Tibial nerve (tissue), 4 donors: ENCODE data around the gene RAP2B. TPM values are rescaled to one million over a fixed set of nuclear protein-coding genes. Genes with fewer than 3 reads are reported as not detected.
"Not testable (repeated sequence)": the region's sequence is repeated elsewhere in the genome, so short reads cannot be mapped to it uniquely, and the experiment has no call there.

ENCODE experiments used
- DNase-seq, 2 donors: peaks; one replicate each; pipeline ENCODE4 v3.0.0-alpha.2; 2019; ENCODE audit warnings: low spot score in 2 of 2
- H3K27ac ChIP-seq, 4 donors: fragments of 200-600 bp; sonication (generic) in 3 of 4; one replicate each; pipeline ENCODE4 v1.5.1; 2017 to 2019; ENCODE audit warnings: mild to moderate bottlenecking in 1 of 4
- H3K27me3 ChIP-seq, 2 donors: fragments of 200-600 bp; sonication (generic) in 1 of 2; one replicate each; pipeline versions ENCODE4 v1.5.1 to v1.6.0; 2017 to 2019
- H3K36me3 ChIP-seq, 3 donors: fragments of 200-600 bp; sonication (generic); one replicate each; pipeline ENCODE4 v1.5.1; 2018 to 2019
- H3K4me1 ChIP-seq, 4 donors: fragments of 200-600 bp; sonication (generic) in 3 of 4; one replicate each; pipeline ENCODE4 v1.5.1; 2017 to 2019
- H3K4me3 ChIP-seq, 4 donors: fragments of 200-600 bp; sonication (generic) in 3 of 4; one replicate each; pipeline ENCODE4 v1.5.1; 2017 to 2019; ENCODE audit warnings: mild to moderate bottlenecking in 1 of 4, moderate library complexity in 1 of 4
- H3K9me3 ChIP-seq, 4 donors: fragments of 200-600 bp; sonication (generic) in 3 of 4; one replicate each; pipeline ENCODE4 v1.5.1; 2017 to 2019
- EP300 ChIP-seq, 2 donors: sonication (generic); formaldehyde crosslinking; IDR thresholded peaks; one replicate each; pipeline ENCODE4 v1.6.1; 2017; ENCODE audit warnings: antibody characterized with exemption in 2 of 2, mild to moderate bottlenecking in 1 of 2
- POLR2A ChIP-seq, 2 donors: fragments of 450-650 bp; IDR thresholded peaks; one replicate each; pipeline ENCODE4 v1.6.1; 2017; ENCODE audit warnings: antibody characterized with exemption in 2 of 2, mild to moderate bottlenecking in 2 of 2, moderate library complexity in 2 of 2
- WGBS, 2 donors: methylation state at CpG; one replicate each; pipeline ENCODE4 v1.1.5; 2018; 5-methylcytosine and 5-hydroxymethylcytosine counted together
- total RNA-seq, 4 donors: library from RNA; depleted of rRNA; stranded (reverse); fragments of >200 nt; gene quantifications; one replicate each; pipeline ENCODE4 v1.1.0, GENCODE V29; 2016
- TF ChIP-seq, protein P1 (sequence below), 5 experiments: fragments of 200-600 bp in 3 of 5; fragments of 450-650 bp in 2 of 5; sonication (generic) in 3 of 5; IDR thresholded peaks; one replicate each; pipeline ENCODE4 v1.5.1; 2016 to 2019; ENCODE audit warnings: antibody characterized with exemption in 5 of 5, mild to moderate bottlenecking in 3 of 5, moderate library complexity in 2 of 5

RAP2B gene
- total RNA-seq, 4 donors from 2014 or later, result 15.1 to 17.3 (median 15.8) TPM

DNA sequence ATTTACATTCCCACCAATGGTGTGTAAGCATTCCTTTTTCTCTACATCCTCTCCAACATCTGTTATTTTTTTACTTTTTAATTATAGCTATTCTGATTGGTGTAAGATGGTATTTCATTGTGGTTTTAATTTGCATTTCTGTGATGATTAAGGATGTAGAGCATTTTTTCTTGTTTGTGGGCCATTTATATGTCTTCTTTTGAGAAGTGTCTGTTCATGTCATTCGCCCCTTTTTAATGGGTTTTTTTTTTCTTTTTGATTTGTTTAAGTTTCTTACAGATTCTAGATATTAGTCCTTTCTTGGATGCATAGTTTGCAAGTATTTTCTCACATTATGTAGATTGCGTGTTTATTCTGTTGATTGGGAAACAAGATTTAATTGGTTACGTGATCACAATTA, 14.2 kb downstream of the RAP2B start:
- H3K27ac ChIP-seq, result no peak overlapping the region
- peaks cover 0 to 31% (median 0%) of the 10 kb centered on the region in 3 donors for H3K36me3 ChIP-seq
- no peaks in the 10 kb centered on the region for H3K9me3 ChIP-seq
- TF ChIP-seq, protein P1, sequence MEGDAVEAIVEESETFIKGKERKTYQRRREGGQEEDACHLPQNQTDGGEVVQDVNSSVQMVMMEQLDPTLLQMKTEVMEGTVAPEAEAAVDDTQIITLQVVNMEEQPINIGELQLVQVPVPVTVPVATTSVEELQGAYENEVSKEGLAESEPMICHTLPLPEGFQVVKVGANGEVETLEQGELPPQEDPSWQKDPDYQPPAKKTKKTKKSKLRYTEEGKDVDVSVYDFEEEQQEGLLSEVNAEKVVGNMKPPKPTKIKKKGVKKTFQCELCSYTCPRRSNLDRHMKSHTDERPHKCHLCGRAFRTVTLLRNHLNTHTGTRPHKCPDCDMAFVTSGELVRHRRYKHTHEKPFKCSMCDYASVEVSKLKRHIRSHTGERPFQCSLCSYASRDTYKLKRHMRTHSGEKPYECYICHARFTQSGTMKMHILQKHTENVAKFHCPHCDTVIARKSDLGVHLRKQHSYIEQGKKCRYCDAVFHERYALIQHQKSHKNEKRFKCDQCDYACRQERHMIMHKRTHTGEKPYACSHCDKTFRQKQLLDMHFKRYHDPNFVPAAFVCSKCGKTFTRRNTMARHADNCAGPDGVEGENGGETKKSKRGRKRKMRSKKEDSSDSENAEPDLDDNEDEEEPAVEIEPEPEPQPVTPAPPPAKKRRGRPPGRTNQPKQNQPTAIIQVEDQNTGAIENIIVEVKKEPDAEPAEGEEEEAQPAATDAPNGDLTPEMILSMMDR (IDR thresholded peaks at IDR 0.05), result no peak
- H3K4me1 ChIP-seq, result no peaks in the 10 kb centered on the region
- H3K27me3 ChIP-seq, result no peaks in the 10 kb centered on the region
- no peak for DNase-seq
- H3K4me3 ChIP-seq, result no peak overlapping the region
- whole genome bisulfite sequencing, 2 donors, result 97 to 98% methylated on average over 3 of the region's 3 CpGs

DNA sequence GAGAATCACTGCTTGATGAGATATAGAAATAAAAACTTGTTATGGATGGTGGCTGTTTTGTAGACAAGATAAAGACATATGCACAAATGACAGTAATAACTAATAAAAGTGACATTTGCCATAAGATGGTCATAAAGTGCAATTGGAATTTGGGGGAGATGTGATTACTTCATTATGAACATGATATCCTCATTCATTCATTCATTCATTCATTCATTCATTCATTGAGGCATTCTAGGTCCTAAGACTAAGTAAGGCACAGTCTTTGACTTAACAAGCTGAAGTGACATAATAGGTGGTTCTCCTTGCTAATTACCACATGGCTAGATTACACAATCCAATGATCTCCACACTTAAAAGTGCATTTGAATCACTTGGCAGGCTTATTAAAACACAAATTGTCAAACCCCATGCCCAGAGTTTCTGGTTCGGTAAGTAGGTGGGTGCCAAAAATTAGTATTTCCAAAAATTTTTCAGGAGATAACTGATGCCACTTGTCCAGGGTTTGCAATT, 18.9 kb downstream of the RAP2B start:
- Histone ChIP-seq H3K27me3 (no peaks in the 10 kb centered on the region), H3K27ac (no peak overlapping the region), H3K36me3 (peaks cover 0 to 24% (median 0%) of the 10 kb centered on the region in 3 donors), H3K4me3 (no peak overlapping the region), H3K9me3 (no peaks in the 10 kb centered on the region), H3K4me1 (no peaks in the 10 kb centered on the region)
- 86 to 94% methylated on average over 1 of the region's 1 CpG for WGBS, 2 donors
- no peak for DNase-seq
- no peak for TF ChIP-seq POLR2A (IDR thresholded peaks at IDR 0.05)
- TF ChIP-seq, protein P1 (IDR thresholded peaks at IDR 0.05), result no peak
- TF ChIP-seq EP300 (IDR thresholded peaks at IDR 0.05), result no peak

DNA sequence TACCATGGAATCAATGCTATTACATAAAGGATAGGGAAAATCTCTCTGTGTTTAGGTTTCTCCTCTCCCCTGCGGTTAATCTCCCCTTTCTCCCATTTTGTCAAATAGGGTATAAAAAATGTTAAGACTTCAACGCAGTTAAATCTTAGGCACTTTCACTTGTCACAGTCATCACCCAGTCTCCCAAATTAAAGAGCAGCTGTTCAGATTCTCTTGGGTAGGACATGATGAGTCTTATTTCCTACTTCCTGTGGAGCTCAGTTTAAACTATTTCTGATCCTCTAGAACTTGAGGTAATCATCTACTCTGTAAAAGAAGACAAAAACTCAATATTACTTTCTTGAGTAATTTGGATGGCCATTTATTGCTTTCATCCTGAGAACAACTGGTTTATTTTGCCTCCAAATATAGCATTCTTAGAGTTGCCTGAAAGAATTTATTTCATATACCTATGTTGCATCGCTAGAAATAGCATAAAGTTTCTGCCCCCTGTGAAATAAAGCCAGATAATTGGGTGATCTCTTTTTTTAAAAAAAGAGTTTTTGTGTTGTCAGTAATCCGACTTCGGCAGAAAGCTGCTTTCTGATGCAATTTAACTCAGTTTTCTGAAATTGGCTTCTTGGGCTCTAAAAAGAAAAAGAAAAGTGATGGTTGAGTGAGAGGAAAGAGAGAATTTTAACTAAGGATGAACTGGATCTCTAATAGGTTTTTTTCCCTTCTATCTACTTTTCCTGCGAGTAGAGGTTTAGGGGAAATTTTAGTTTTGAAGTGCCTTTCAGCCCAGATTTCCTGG, 20.7 kb downstream of the RAP2B start:
- TF ChIP-seq, protein P1 (IDR thresholded peaks at IDR 0.05), result no peak
- no peak for TF ChIP-seq EP300 (IDR thresholded peaks at IDR 0.05)
- TF ChIP-seq POLR2A (IDR thresholded peaks at IDR 0.05), result no peak
- Histone ChIP-seq H3K9me3 (no peaks in the 10 kb centered on the region), H3K4me3 (no peak overlapping the region)

DNA sequence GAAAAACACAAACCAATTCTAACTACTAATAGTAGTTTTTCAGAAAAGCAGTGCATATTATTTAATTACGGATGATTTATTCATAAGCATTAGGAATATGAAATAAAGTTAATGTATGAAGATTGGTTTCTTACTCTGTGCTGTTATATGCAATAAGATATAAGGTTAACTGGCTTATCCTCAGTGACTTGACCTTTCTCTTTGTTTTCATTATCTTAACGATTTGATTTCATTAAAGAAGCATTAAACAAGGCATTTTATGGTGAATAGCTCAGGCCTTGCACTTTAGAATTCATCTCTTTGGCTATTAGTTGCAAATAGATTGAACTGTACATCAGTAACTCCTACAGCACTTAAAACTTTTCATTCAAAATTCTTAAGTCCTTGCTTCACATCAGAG, 28.9 kb downstream of the RAP2B start:
- Histone ChIP-seq H3K4me1 (no peaks in the 10 kb centered on the region), H3K36me3 (no peaks in the 10 kb centered on the region), H3K27me3 (no peaks in the 10 kb centered on the region), H3K27ac (no peak overlapping the region), H3K4me3 (no peak overlapping the region), H3K9me3 (no peaks in the 10 kb centered on the region)
- no peak for DNase-seq
- TF ChIP-seq POLR2A (IDR thresholded peaks at IDR 0.05), result no peak
- TF ChIP-seq, protein P1 (IDR thresholded peaks at IDR 0.05), result no peak
- TF ChIP-seq EP300 (IDR thresholded peaks at IDR 0.05), result no peak
- 65 to 67% methylated on average over 2 of the region's 2 CpGs for WGBS, 2 donors

More for the DNA sequence above, 20.7 kb downstream of the RAP2B start:
- H3K27me3 ChIP-seq, result no peaks in the 10 kb centered on the region
- no peak for DNase-seq
- no peak overlapping the region for H3K27ac ChIP-seq
- peaks cover 0 to 17% (median 0%) of the 10 kb centered on the region in 3 donors for H3K36me3 ChIP-seq
- 81 to 87% methylated on average over 6 of the region's 6 CpGs for WGBS, 2 donors
- no peaks in the 10 kb centered on the region for H3K4me1 ChIP-seq

DNA sequence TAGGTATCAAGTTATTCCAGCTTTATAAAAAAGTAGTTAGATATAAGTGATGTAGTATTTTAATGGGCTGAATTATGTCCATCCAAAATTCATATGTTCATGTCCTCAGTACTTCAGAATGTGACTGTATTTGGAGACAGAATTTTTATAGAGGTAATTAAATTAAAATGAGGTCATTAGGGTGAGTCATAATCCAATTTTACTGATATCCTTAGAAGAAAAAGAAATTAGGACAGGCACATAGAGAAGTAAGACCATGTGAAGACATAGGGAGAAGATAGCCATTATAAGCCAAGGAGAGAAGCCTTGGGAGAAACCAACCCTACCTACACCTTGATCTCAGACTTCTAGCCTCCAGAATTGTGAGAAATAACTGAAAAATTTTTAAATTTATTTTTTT, 30.3 kb downstream of the RAP2B start:
- TF ChIP-seq EP300 (IDR thresholded peaks at IDR 0.05), result no peak
- TF ChIP-seq, protein P1 (IDR thresholded peaks at IDR 0.05), result no peak
- no peak for TF ChIP-seq POLR2A (IDR thresholded peaks at IDR 0.05)
- Histone ChIP-seq H3K27me3 (no peaks in the 10 kb centered on the region), H3K4me3 (no peak overlapping the region), H3K27ac (no peak overlapping the region), H3K4me1 (no peaks in the 10 kb centered on the region), H3K9me3 (no peaks in the 10 kb centered on the region), H3K36me3 (no peaks in the 10 kb centered on the region)
- DNase-seq, result no peak

DNA sequence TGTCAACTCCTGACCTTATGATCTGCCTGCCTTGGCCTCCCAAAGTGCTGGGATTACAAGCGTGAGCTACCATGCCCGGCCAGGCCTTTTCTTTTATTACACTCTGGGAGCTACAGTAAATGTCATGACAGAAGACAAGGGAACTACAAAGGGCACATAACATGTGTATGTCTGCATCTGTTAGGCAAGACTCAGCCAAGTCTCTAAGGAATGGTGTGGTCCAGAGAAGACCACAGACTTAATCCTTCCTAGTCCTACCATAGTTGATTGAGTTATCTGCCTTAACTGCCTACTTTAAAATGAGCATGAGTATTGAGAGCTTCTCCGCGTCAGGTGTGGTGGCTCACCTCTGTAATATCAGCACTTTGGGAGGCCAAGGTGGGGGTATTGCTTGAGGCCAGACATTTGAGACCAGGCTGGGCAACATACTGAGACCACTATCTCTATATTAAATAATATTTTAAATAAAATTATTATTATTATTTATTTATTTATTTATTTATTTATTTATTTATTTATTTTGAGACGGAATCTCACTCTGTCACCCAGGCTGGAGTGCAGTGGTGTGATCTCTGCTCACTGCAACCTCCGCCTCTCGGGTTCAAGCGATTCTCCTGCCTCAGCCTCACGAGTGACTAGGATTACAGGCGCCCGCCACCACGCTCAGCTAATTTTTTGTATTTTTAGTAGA, 31.9 kb downstream of the RAP2B start:
- not testable (repeated sequence) for H3K27ac ChIP-seq, H3K27me3 ChIP-seq, H3K36me3 ChIP-seq, H3K4me3 ChIP-seq, H3K9me3 ChIP-seq, H3K4me1 ChIP-seq, DNase-seq
- WGBS, 2 donors, result 94 to 97% methylated on average over 12 of the region's 12 CpGs
